Peyer's patch (tissue), 4 donors: ENCODE results near the gene TAF1. TPM values are rescaled to one million over a fixed set of nuclear protein-coding genes. Genes with fewer than 3 reads are reported as not detected.
A peak's percentile ranks its signal among the peaks of the same experiment; 100 is the strongest.
"Not testable (repeated sequence)": the region's sequence is repeated elsewhere in the genome, so short reads cannot be mapped to it uniquely, and the experiment has no call there.

Experiments used
- DNase-seq, 3 donors: peaks; one replicate each; pipeline ENCODE4 v3.0.0-alpha.2; 2017 to 2019
- H3K27ac ChIP-seq, 4 donors: fragments of 200-600 bp; sonication (generic); one replicate each; pipeline ENCODE4 v1.5.1; 2016 to 2019
- H3K27me3 ChIP-seq, 2 donors: fragments of 200-600 bp; sonication (generic); one replicate each; pipeline ENCODE4 v1.5.1; 2019
- H3K36me3 ChIP-seq, 3 donors: fragments of 200-600 bp; sonication (generic); one replicate each; pipeline ENCODE4 v1.5.1; 2016 to 2019
- H3K4me1 ChIP-seq, 4 donors: fragments of 200-600 bp; sonication (generic); one replicate each; pipeline ENCODE4 v1.5.1; 2016 to 2019
- H3K4me3 ChIP-seq, 4 donors: fragments of 200-600 bp; sonication (generic); 1 replicate in 3 of 4; 2 replicates in 1 of 4; pipeline ENCODE4 v1.5.1; 2016 to 2019; ENCODE audit warnings: mild to moderate bottlenecking in 1 of 4
- H3K9me3 ChIP-seq, 4 donors: fragments of 200-600 bp; sonication (generic); one replicate each; pipeline ENCODE4 v1.5.1; 2016 to 2019; ENCODE audit warnings: mild to moderate bottlenecking in 1 of 4
- POLR2A ChIP-seq, 2 donors: fragments of 450-650 bp; IDR thresholded peaks; one replicate each; pipeline ENCODE4 v1.5.1; 2017; ENCODE audit warnings: antibody characterized with exemption in 2 of 2, mild to moderate bottlenecking in 2 of 2, moderate library complexity in 2 of 2
- total RNA-seq, 4 donors: library from RNA; depleted of rRNA; stranded (reverse); fragments of >200 nt; gene quantifications; one replicate each; pipeline ENCODE4 v1.1.0, GENCODE V29; 2016
- TF ChIP-seq, protein P1 (sequence below), 6 experiments: fragments of 450-650 bp in 4 of 6; fragments of 200-600 bp in 2 of 6; sonication (generic) in 1 of 6; IDR thresholded peaks; one replicate each; pipeline ENCODE4 v1.5.1; 2017 to 2019; ENCODE audit warnings: antibody characterized with exemption in 6 of 6, mild to moderate bottlenecking in 3 of 6, moderate library complexity in 1 of 6

Gene TAF1, protein sequence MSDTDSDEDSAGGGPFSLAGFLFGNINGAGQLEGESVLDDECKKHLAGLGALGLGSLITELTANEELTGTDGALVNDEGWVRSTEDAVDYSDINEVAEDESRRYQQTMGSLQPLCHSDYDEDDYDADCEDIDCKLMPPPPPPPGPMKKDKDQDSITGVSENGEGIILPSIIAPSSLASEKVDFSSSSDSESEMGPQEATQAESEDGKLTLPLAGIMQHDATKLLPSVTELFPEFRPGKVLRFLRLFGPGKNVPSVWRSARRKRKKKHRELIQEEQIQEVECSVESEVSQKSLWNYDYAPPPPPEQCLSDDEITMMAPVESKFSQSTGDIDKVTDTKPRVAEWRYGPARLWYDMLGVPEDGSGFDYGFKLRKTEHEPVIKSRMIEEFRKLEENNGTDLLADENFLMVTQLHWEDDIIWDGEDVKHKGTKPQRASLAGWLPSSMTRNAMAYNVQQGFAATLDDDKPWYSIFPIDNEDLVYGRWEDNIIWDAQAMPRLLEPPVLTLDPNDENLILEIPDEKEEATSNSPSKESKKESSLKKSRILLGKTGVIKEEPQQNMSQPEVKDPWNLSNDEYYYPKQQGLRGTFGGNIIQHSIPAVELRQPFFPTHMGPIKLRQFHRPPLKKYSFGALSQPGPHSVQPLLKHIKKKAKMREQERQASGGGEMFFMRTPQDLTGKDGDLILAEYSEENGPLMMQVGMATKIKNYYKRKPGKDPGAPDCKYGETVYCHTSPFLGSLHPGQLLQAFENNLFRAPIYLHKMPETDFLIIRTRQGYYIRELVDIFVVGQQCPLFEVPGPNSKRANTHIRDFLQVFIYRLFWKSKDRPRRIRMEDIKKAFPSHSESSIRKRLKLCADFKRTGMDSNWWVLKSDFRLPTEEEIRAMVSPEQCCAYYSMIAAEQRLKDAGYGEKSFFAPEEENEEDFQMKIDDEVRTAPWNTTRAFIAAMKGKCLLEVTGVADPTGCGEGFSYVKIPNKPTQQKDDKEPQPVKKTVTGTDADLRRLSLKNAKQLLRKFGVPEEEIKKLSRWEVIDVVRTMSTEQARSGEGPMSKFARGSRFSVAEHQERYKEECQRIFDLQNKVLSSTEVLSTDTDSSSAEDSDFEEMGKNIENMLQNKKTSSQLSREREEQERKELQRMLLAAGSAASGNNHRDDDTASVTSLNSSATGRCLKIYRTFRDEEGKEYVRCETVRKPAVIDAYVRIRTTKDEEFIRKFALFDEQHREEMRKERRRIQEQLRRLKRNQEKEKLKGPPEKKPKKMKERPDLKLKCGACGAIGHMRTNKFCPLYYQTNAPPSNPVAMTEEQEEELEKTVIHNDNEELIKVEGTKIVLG (N-terminal part only)
- 100 to 1,000 TPM in 1 of 4 donors, 10 to 100 TPM in 3; 47.8 to 301 (median 80.0) TPM for total RNA-seq

DNA sequence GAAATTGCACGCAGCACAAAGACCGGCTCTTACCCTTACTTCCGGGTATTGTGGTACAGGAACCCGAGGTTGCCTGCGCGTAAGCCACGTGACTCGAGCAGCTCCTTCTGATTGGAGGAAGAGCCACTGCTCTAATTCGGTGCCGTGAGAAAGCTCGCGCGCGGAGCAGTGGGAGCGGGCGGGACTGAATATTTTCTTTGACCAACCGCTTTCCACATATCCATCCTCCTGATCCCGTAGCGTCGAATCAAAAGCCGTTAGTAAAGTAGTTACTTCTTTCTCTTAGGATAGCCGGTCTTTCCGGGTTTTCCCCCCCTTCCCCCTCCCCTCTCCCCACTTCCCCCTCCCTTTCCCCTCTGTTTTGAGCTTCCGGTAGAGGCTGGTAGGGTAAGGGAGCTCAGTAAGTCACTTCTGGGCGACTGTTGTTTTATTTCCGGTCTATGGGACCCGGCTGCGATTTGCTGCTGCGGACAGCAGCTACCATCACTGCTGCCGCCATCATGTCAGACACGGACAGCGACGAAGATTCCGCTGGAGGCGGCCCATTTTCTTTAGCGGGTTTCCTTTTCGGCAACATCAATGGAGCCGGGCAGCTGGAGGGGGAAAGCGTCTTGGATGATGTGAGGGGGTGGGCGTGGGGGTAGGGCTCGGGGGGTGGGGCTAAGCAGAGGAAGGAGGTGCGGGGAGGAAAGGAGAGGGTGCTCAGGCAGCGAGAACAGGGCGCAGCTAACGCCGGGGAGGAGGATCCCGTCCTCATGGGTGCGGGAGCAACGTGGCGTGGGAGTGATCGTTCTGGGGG is at the start of gene TAF1:
Gene TAF1 (plus strand): TSS at position 483 of the 799 bp plus-strand sequence. CDS start 18 bp downstream, at position 501.
- Histone ChIP-seq H3K27ac (peak within 1 kb of the TSS; percentile 82 to 94 (median 92)), H3K27me3 (no peaks in the 10 kb centered on the region), H3K9me3 (no peaks in the 10 kb centered on the region), H3K4me3 (peak within 1 kb of the TSS; percentile 59 to 77 (median 70)), H3K4me1 (peaks cover 0 to 13% (median 0%) of the 10 kb centered on the region in 4 donors), H3K36me3 (no peaks in the 10 kb centered on the region)
- peak; percentile 91 to 97 (median 91) for DNase-seq
- TF ChIP-seq, protein P1, sequence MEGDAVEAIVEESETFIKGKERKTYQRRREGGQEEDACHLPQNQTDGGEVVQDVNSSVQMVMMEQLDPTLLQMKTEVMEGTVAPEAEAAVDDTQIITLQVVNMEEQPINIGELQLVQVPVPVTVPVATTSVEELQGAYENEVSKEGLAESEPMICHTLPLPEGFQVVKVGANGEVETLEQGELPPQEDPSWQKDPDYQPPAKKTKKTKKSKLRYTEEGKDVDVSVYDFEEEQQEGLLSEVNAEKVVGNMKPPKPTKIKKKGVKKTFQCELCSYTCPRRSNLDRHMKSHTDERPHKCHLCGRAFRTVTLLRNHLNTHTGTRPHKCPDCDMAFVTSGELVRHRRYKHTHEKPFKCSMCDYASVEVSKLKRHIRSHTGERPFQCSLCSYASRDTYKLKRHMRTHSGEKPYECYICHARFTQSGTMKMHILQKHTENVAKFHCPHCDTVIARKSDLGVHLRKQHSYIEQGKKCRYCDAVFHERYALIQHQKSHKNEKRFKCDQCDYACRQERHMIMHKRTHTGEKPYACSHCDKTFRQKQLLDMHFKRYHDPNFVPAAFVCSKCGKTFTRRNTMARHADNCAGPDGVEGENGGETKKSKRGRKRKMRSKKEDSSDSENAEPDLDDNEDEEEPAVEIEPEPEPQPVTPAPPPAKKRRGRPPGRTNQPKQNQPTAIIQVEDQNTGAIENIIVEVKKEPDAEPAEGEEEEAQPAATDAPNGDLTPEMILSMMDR (IDR thresholded peaks at IDR 0.05): no peak
- no peak for TF ChIP-seq POLR2A (IDR thresholded peaks at IDR 0.05)

DNA sequence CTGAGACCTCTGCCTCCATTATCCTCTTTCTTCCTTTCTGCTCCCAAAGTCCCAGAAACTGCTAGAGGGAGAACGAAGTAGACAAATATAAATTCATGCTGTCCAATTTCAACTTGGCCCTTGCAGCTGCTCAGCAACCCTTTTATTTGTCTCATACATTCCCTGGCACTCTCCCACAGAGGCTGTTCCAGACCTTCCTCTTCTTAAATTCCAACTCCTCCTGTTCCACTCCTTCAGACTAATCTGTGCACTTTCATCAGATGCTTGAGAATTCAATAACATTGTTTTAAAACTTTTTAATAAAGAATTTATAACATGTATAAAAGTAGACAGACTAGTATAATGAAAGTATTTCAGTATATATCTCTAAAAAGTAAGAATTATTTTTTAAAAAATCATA is 49.2 kb upstream of the TAF1 start:
- not testable (repeated sequence) for H3K36me3 ChIP-seq, H3K27me3 ChIP-seq, DNase-seq, H3K9me3 ChIP-seq, H3K4me1 ChIP-seq, H3K4me3 ChIP-seq, H3K27ac ChIP-seq

DNA sequence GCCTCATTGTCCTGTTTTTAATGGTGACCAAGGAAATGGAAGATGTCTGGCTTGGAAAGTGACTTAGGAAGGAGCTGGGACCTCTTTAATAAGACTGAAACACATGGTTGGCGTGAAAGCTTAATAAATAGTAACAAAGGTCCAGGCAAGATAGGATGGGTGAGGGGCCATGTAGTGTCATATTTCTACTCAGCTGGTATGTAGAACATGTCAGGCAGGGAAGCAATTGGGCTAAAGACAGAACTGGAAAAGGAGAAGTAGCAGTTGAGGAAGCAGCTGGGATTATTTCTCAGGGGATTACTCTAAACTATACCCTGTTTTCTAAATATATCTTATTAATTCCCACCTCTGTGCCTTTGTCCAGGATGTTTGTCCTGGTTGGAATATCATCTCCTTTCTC is 46.0 kb upstream of the TAF1 start:
- H3K27ac ChIP-seq: no peak overlapping the region
- no peak overlapping the region for H3K4me3 ChIP-seq
- no peak for DNase-seq
- TF ChIP-seq, protein P1 (IDR thresholded peaks at IDR 0.05): no peak
- no peaks in the 10 kb centered on the region for H3K9me3 ChIP-seq
- no peaks in the 10 kb centered on the region for H3K4me1 ChIP-seq
- H3K27me3 ChIP-seq: no peaks in the 10 kb centered on the region
- H3K36me3 ChIP-seq: no peaks in the 10 kb centered on the region

DNA sequence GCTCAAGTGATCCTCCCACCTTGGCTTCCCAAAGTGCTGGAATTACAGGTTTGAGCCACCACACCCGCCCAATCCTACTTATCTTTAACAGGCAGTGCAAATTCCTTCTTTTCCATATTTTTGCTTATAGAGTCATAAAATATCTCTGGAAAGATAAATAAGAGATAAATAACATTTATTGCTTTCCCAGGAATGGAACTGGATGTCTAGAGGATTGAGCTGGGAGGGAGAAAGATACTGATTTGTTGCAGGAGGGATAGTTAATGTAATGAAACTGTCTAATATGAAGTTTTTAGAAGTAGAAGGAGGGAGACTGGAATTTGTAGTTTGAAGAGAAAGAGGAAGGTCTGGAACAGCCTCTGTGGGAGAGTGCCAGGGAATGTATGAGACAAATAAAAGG is 44.4 kb upstream of the TAF1 start:
- no peaks in the 10 kb centered on the region for H3K27me3 ChIP-seq
- H3K27ac ChIP-seq: no peak overlapping the region
- H3K9me3 ChIP-seq: peaks cover 0 to 7% (median 0%) of the 10 kb centered on the region in 4 donors
- H3K36me3 ChIP-seq: no peaks in the 10 kb centered on the region
- no peaks in the 10 kb centered on the region for H3K4me1 ChIP-seq
- DNase-seq: no peak
- TF ChIP-seq, protein P1 (IDR thresholded peaks at IDR 0.05): no peak
- no peak for TF ChIP-seq POLR2A (IDR thresholded peaks at IDR 0.05)
- H3K4me3 ChIP-seq: no peak overlapping the region

DNA sequence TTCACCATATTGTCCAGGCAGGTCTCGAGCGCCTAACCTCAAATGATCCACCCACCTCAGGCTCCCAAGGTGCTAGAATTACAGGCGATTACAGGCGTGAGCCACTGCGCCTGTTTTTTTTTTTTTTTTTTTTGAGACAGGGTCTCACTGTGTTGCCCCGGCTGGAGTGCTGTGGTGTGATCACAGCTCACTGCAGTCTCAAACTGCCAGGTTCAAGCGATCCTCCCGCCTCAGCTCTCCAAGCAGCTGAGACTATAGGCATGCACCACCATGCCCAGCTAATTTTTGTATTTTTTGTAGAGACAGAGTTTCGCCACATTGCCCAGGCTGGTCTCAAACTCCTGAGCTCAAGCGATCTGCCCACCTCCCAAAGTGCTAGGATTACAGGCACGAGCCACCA is 41.7 kb upstream of the TAF1 start:
- DNase-seq, H3K9me3 ChIP-seq, H3K27ac ChIP-seq, H3K27me3 ChIP-seq, H3K36me3 ChIP-seq, H3K4me1 ChIP-seq, H3K4me3 ChIP-seq: not testable (repeated sequence)

DNA sequence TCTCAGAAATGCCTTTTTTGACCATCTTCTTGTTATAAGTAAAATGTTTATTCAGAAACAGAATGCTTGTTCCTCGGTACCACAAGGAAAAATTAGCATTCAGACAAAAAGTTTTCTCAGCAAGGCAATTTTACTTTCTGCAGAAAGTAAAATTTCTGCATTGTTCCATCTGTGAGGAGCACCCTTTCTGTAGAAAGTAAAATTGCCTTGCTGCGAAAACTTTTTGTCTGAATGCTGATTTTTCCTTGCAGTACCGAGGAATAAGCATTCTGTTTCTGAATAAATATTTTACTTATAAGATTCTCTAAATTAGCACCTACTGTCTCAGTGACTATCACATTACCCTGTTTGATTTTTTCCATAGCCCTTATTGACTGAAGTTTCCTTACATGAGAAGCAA is 39.8 kb upstream of the TAF1 start:
- no peak for DNase-seq
- Histone ChIP-seq H3K4me3 (no peak overlapping the region), H3K27ac (no peak overlapping the region), H3K9me3 (peaks cover 0 to 7% (median 0%) of the 10 kb centered on the region in 4 donors), H3K36me3 (no peaks in the 10 kb centered on the region), H3K4me1 (no peaks in the 10 kb centered on the region), H3K27me3 (no peaks in the 10 kb centered on the region)
- TF ChIP-seq POLR2A (IDR thresholded peaks at IDR 0.05): no peak
- TF ChIP-seq, protein P1 (IDR thresholded peaks at IDR 0.05): no peak

DNA sequence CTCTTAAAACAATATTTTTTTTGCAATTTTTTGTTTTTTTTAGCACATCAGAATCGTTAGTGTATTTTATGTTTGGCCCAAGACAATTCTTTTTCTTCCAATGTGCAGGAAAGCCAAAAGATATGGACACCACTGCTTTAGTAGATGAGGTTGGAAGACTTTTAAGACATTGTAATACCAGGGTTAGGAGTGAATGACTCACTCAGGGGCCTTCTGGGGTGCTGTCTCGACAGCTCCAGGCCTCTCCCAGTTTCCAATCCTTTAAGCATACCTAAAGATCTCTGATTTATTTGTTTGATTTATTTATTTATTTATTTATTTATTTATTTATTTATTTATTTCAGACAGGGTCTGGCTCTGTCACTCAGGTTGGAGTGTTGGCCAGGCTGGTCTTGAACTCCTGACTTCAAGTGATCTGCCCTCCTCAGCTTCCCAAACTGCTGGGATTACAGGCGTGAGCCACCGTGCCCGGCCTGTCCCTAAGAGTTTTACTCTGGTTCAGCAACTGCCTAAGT is 16.9 kb upstream of the TAF1 start:
- not testable (repeated sequence) for DNase-seq, H3K27me3 ChIP-seq, H3K36me3 ChIP-seq, H3K9me3 ChIP-seq, H3K4me1 ChIP-seq, H3K27ac ChIP-seq, H3K4me3 ChIP-seq

DNA sequence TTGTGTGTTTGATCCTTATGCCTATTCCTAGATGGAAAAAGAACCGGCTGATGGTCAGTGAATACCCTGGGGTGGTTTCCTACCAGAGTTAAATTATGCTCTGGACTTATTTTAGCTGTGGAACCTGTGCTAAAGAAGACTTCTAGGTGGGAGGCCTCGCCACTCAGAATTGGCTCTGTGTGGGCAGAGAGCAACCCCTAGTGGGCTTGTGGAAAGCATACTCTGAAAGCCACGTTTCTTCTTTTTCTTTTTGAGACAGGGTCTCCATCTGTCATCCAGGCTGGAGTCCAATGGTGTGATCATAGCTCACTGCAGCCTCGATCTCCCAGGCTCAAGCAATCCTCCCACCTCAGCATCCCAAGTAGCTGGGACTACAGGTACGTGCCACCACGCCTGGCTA is 16.3 kb upstream of the TAF1 start:
- H3K4me1 ChIP-seq, H3K27ac ChIP-seq, H3K36me3 ChIP-seq, DNase-seq, H3K9me3 ChIP-seq, H3K27me3 ChIP-seq, H3K4me3 ChIP-seq: not testable (repeated sequence)
